ENCODE measurements around the gene SAPCD1.

SAPCD1 gene

GRCh38 chr6:31762356-31762755 is at the start of gene SAPCD1:
SAPCD1 (plus strand) TSS chr6:31762656; CDS start chr6:31763055, 399 bp downstream.
- no peak for DNase-seq (ENCODE audit: low read depth)

DNA sequence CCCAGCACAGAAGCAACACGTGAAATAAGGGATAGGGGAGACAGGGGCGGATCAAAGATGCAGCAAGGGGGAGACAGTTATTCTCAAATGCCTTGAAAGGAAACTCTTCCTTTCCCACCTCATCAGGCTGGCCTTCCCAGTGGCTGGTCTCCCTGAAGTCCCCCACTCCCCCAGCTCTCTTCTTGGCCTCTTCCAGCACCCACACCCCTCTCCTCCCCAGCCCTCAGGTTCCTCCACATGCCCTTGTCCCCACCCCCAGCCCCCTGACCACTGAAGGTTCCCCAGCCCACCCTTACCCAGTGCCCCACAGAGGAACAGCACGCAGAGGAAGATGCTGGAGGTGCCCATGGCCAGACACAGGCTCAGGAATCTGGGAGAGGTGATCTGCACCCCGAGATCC is 49.0 kb upstream of the SAPCD1 start:
- no peak for DNase-seq (ENCODE audit: low read depth)

DNA sequence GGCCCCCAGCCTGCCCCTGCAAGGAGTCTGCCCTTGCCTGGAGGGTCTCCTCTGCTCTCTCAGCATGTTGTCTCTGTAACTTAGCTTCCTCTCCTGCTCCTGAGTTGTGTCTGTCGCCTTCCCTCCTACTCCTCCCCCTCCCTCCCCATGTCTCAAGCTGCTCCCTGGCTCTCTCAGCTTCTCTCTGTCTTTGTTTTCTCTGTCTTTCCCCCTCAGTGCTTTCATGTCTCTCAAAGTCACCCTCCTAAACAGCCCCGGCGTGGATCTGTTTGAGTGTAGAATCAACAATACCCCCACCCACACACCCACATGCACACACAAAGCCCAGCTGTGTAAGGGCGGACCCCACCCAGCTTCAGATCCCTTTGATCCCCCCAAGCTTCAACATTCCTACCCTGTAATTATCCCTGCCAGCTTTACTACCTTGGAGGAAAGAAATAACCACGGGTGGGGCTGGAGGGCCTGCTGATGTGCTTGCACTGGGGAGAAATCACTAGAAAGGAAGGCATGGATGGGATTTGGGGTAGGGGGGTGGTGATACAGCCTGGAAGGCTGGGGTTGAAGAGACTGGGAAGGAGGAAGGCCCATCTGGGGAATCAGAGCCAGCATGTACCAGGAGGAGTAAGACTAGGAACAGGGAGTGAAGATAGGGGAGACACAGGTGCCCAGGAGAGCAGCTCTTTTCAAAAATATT is 48.3 kb upstream of the SAPCD1 start:
- DNase-seq (ENCODE audit: low read depth), result no peak

DNA sequence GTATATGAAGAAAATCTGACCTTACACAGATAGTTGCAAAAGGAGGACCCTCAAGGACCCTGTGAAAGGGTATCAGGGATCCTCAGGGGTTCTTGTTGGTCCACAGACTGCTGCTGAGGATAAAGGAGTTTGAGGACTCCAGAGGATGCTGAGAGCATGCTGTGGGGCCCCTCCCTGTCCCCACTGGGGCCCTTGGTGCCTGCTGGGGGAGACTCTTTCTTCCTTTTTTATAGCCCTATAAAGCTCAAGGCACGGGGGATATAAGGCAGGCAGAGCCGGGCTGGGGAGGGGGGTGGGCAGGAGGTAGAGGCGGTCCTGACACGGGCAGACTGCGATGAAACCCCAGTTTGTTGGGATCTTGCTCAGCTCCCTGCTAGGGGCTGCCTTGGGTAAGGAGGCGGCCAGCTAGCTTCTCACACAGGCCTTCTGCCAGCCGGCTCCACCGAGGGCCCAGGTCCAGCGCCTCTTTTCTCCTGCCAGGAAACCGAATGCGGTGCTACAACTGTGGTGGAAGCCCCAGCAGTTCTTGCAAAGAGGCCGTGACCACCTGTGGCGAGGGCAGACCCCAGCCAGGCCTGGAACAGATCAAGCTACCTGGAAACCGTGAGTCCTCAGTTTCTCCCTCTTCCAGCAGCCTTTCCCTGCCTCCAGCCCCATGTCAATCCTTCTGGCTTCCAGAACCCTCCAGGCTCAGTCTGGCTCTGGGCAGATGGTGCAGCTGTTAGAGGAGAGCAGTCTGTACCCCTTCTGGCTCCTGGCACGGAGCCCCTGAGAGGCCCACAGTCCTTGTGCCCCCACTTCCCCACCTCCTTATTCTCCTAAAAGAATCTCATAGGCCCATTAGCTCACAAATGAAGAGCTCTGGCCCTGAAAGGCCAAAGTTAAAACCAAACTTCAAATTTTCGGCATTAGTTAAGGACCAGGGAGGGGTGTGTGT is 47.2 kb upstream of the SAPCD1 start, which contains the start of gene LY6G6D:
TSS of gene LY6G6D (plus strand) at position 327 of the 937 bp plus-strand sequence. CDS start at position 335, 8 bp downstream.
- no peak for DNase-seq (ENCODE audit: low read depth)

DNA sequence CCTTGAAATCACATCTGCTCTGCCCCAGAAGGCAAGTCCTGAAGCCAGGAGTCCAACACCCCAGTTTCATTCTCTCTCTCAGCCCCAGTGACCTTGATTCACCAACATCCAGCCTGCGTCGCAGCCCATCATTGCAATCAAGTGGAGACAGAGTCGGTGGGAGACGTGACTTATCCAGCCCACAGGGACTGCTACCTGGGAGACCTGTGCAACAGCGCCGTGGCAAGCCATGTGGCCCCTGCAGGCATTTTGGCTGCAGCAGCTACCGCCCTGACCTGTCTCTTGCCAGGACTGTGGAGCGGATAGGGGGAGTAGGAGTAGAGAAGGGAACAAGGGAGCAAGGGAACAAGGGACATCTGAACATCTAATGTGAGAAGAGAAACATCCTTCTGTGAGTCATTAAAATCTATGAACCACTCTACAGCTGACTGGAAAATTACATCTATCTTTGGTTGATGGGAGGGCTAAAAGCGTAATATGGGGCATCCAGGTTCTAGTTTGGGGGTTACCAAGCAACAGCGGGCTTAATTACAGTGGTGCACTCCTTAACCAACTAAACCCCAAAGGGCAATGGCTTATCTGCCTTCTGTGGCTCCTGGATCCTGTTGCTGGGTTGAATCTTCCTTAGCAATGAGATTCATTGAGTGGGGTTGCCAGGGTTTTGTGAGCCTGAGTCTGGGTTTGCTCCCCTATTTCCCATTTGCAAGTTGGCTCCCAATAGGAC is 44.8 kb upstream of the SAPCD1 start:
- DNase-seq (ENCODE audit: low read depth), result no peak

GRCh38 chr6:31718265-31718664 is 44.2 kb upstream of the SAPCD1 start:
- DNase-seq (ENCODE audit: low read depth), result no peak

- DNase-seq (ENCODE audit: low read depth), result no peak
Observed at GRCh38 chr6:31719001-31719400, 43.5 kb upstream of the SAPCD1 start.

- no peak for DNase-seq (ENCODE audit: low read depth)
Observed at GRCh38 chr6:31720196-31720770, 42.2 kb upstream of the SAPCD1 start.

- DNase-seq (ENCODE audit: low read depth), result no peak
Observed at GRCh38 chr6:31721351-31722020, 41.0 kb upstream of the SAPCD1 start, which contains the start of gene LY6G6C. LY6G6C (minus strand) TSS chr6:31721746; CDS start chr6:31721679, 67 bp downstream.

- DNase-seq (ENCODE audit: low read depth), result no peak
Observed at GRCh38 chr6:31722173-31722572, 40.3 kb upstream of the SAPCD1 start.

- DNase-seq (ENCODE audit: low read depth), result no peak
Observed at GRCh38 chr6:31723245-31723979, 39.0 kb upstream of the SAPCD1 start, which contains the start of gene MPIG6B. MPIG6B (plus strand) TSS chr6:31723373; CDS start chr6:31723384, 11 bp downstream.

- DNase-seq (ENCODE audit: low read depth), result no peak
Observed at GRCh38 chr6:31723980-31724691, 38.3 kb upstream of the SAPCD1 start.

DNA sequence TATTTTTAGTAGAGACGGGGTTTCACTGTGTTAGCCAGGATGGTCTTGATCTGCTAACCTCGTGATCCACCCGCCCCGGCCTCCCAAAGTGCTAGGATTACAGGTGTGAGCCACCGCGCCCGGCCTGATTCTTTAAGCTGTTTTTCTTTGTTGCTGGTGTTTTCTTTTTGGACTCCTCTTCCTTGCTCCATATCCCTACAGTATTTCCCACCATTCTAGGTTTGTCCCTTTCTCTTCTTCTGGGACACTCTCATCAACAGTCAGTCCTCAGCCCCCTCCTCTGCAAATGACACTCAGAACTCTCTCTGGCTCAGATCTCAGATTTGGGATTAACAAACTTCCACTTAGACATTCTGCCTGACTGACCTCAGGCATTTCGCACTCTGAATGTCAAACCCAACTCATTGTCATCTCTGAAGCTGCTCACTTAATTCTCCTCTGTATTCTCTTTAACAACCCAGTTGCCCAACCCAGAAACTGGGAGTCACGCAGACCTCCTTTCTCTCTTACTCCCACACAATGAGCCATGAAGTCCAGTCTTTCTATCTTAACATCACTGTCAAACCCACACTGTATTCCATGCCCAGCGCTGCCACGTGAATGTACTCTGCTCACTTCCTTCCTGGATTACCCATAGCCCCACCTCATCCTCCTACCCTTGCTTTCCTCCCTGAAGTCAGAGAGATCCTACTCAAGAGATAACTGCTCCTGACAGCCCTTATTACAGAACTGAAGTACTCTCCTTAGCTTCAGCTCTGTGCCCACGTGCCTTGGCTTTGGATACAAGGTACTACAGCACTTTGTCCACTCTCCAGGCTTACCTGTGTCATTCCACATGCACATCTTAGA is 36.7 kb upstream of the SAPCD1 start:
- DNase-seq (ENCODE audit: low read depth), result no peak

DNA sequence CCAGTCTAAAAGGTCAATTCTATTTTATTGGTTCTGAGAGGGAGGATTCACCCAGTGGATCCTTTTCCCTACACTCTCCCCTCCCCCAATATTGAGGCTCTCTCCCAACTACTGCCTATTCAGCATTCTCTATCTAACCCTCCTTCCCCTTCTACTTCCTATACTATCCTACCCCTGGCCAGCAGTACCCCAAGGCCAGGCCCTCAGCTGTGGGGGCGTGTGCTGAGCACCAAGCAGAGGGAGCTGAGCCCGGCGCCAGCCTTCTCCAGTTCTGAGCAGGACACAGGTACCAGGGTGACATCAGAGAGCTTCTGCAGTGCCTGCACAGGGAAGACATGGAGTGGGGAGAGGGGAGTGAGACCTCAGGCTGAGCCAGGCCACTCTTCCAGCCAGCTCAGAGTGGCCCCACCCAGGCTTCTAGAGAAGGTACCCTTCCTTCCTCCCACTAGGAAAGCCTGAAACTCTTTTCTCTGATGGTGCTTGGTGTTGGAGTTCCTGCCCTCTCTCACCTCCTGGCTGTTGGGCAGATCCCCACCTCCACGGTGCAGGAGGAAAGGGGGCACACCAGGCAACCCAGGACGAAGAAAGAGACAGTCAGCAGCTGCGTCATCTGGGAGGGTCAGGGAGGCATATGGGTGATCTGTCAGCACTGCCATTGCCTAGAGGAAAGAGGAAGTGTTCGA is 35.3 kb upstream of the SAPCD1 start:
- no peak for DNase-seq (ENCODE audit: low read depth)

DNA sequence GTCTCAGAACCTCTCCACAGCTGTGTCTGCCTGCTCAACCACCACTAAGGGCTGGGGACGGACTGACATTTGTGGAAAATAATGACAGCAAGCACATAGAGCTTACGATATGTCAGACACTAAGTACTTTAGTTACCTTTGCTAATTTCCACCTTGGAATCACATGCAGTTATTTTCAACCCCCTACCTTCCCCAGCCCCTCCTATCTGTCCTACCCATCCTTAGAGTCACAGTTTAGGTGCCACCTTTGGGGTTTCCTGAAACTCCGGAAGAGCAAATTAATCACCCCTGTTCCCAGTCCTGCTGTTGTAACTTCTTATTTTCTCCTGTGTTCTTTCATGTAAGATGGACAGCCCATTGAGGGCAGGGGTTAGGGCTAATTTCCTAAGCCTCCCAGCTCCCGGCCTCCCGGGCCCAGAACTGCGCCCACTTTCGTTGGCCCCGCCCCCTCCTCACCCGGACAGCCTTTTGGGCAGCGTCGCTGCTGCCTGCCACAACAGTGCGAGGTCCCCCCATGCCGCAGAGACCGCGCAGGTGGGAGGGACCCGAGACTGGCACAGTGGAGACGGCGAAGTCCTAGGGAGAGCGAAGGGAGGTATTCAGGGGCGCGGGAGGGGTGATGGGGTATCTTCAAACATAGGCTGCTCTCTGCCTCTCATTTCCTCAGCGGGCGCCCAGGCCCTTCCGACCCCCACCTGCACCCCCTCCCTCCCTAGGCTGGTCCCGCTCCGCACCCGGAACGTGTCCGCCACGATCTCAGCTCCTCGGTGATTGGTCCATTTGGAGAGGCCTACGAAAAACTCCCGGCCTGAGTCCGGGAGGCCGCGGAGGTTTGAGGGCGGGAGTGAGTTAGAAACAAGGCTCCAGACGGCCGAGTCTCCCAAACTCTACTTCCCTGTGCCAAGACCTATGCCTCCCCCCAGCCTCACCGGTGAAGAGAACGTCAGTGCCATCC is 34.5 kb upstream of the SAPCD1 start:
- no peak for DNase-seq (ENCODE audit: low read depth)

DNA sequence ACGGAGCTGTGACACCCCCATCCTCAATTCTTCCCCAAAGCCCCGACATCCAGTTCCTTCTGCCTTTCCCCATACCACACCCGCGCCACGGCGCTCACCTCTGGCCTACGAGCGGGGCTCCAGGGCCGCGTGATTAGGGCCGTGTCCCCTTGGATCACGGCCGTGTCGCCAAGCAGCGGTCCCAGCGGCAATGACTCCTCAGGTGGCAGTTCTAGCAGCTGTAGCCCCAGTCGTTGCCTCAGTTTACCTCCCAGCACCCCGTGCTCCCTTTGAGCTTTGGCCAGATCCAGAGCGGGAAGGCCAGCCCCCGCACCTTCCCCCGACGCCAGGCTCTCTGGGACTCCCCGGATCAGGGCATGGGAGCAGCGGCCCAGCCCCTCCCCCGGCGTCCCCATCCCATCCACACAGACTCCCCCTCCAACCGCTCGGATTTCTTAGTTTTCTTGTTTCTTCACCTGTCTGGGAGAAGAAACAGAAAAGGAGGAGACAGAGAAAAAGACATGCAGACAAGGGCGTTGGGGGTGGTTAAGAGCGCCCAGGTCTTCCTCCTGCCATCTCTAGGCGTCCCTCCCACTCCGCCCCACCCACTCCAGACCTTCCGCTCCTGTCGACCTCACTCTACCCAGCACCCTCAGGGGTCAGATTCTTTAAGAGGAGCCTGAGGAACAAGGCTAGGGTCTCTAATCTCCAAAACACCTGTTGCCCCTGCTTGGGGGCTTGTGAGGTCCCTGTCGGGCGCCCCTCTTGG is 33.5 kb upstream of the SAPCD1 start, which contains the start of gene DDAH2:
TSS of gene DDAH2 (minus strand) at position 533 of the 748 bp plus-strand sequence. CDS start at position 395, 138 bp downstream.
- no peak for DNase-seq (ENCODE audit: low read depth)
